ENCODE data around the gene LAG3. TPM values are rescaled to one million over a fixed set of nuclear protein-coding genes. Genes with fewer than 3 reads are reported as not detected.
"Not testable (repeated sequence)": the region's sequence is repeated elsewhere in the genome, so short reads cannot be mapped to it uniquely, and the experiment has no call there.

Gene LAG3
- total RNA-seq, 4 donors from 2014 or later, result 1.2 to 4.0 (median 2.9) TPM

- Histone ChIP-seq H3K27ac (no peak overlapping the region), H3K27me3 (no peaks in the 10 kb centered on the region), H3K4me1 (peaks cover 0 to 19% (median 11%) of the 10 kb centered on the region in 4 donors), H3K36me3 (peaks cover 0 to 76% (median 30%) of the 10 kb centered on the region in 3 donors), H3K9me3 (no peaks in the 10 kb centered on the region), H3K4me3 (no peak overlapping the region)
- no peak for DNase-seq (ENCODE audit: low spot score in 2 of 2)
- WGBS, 2 donors, result 93 to 96% methylated on average over 18 of the region's 18 CpGs
- TF ChIP-seq EP300 (IDR thresholded peaks at IDR 0.05), result no peak
These were observed 43.1 kb upstream of the LAG3 start for GRCh38 chr12:6729186-6729585.

GRCh38 chr12:6730169-6730568, 42.2 kb upstream of the LAG3 start:
- no peaks in the 10 kb centered on the region for H3K9me3 ChIP-seq
- TF ChIP-seq EP300 (IDR thresholded peaks at IDR 0.05) (no peak), POLR2A (IDR thresholded peaks at IDR 0.05) (no peak), CTCF (IDR thresholded peaks at IDR 0.05) (no peak)

GRCh38 chr12:6734506-6735387, 37.6 kb upstream of the LAG3 start:
- no peak overlapping the region for H3K27ac ChIP-seq

More at GRCh38 chr12:6730169-6730568, 42.2 kb upstream of the LAG3 start:
- Histone ChIP-seq H3K4me1 (peaks cover 0 to 10% (median 3%) of the 10 kb centered on the region in 4 donors), H3K27me3 (no peaks in the 10 kb centered on the region), H3K27ac (no peak overlapping the region), H3K4me3 (no peak overlapping the region), H3K36me3 (peaks cover 0 to 86% (median 30%) of the 10 kb centered on the region in 3 donors)
- no peak for DNase-seq (ENCODE audit: low spot score in 2 of 2)
- 92 to 95% methylated on average over 8 of the region's 8 CpGs for WGBS, 2 donors

GRCh38 chr12:6735448-6736191, 36.7 kb upstream of the LAG3 start:
- no peaks in the 10 kb centered on the region for H3K27me3 ChIP-seq
- WGBS, 2 donors, result 35 to 45% methylated on average over 8 of the region's 8 CpGs
- TF ChIP-seq POLR2A (IDR thresholded peaks at IDR 0.05) (no peak), CTCF (IDR thresholded peaks at IDR 0.05) (peak; percentile 46 to 78 (median 61)), EP300 (IDR thresholded peaks at IDR 0.05) (no peak)
- H3K36me3 ChIP-seq, result peaks cover 0 to 45% (median 8%) of the 10 kb centered on the region in 3 donors
- no peak overlapping the region for H3K4me3 ChIP-seq
- H3K27ac ChIP-seq, result no peak overlapping the region
- no peaks in the 10 kb centered on the region for H3K9me3 ChIP-seq
- H3K4me1 ChIP-seq, result peaks cover 0 to 3% (median 0%) of the 10 kb centered on the region in 4 donors
- DNase-seq (ENCODE audit: low spot score in 2 of 2), result peak; percentile 44 to 58

More at GRCh38 chr12:6734506-6735387, 37.6 kb upstream of the LAG3 start:
- DNase-seq (ENCODE audit: low spot score in 2 of 2), result no peak
- peaks cover 0 to 54% (median 17%) of the 10 kb centered on the region in 3 donors for H3K36me3 ChIP-seq
- WGBS, 2 donors, result 74 to 78% methylated on average over 10 of the region's 10 CpGs
- TF ChIP-seq POLR2A (IDR thresholded peaks at IDR 0.05) (no peak), CTCF (IDR thresholded peaks at IDR 0.05) (no peak), EP300 (IDR thresholded peaks at IDR 0.05) (no peak)
- no peak overlapping the region for H3K4me3 ChIP-seq
- H3K4me1 ChIP-seq, result peaks cover 0 to 3% (median 0%) of the 10 kb centered on the region in 4 donors
- H3K27me3 ChIP-seq, result no peaks in the 10 kb centered on the region
- no peaks in the 10 kb centered on the region for H3K9me3 ChIP-seq

GRCh38 chr12:6736754-6737153, 35.6 kb upstream of the LAG3 start:
- H3K27me3 ChIP-seq, result no peaks in the 10 kb centered on the region
- DNase-seq (ENCODE audit: low spot score in 2 of 2), result no peak
- TF ChIP-seq CTCF (IDR thresholded peaks at IDR 0.05) (no peak), POLR2A (IDR thresholded peaks at IDR 0.05) (no peak), EP300 (IDR thresholded peaks at IDR 0.05) (no peak)
- no peak overlapping the region for H3K4me3 ChIP-seq
- H3K36me3 ChIP-seq, result peaks cover 0 to 34% (median 0%) of the 10 kb centered on the region in 3 donors
- no peak overlapping the region for H3K27ac ChIP-seq
- 95 to 97% methylated on average over 5 of the region's 5 CpGs for WGBS, 2 donors
- peaks cover 0 to 3% (median 0%) of the 10 kb centered on the region in 4 donors for H3K4me1 ChIP-seq
- no peaks in the 10 kb centered on the region for H3K9me3 ChIP-seq

- not testable (repeated sequence) for H3K27me3 ChIP-seq; DNase-seq (ENCODE audit: low spot score in 2 of 2); H3K27ac ChIP-seq; H3K9me3 ChIP-seq; H3K4me1 ChIP-seq; H3K4me3 ChIP-seq
- WGBS, 2 donors, result 81 to 90% methylated on average over 12 of the region's 12 CpGs
- H3K36me3 ChIP-seq, result peaks cover 0 to 15% (median 0%) of the 10 kb centered on the region in 3 donors
These were observed 30.2 kb upstream of the LAG3 start for GRCh38 chr12:6742080-6742479.
